AG10803 (cell line): ENCODE results near the gene RASGRP4.
"Not testable (repeated sequence)": the region's sequence is repeated elsewhere in the genome, so short reads cannot be mapped to it uniquely, and the experiment has no call there.

Source experiments
- DNase-seq: peaks from one replicate; pipeline ENCODE4 v3.0.0; 2010; ENCODE audit warnings: low read depth
- H3K4me3 ChIP-seq: 2 replicates; pipeline ENCODE4 v1.5.1; 2011; ENCODE audit warnings: mild to moderate bottlenecking, low read length, control low read depth
- CTCF ChIP-seq: conservative IDR thresholded peaks from 2 replicates; pipeline ENCODE4 v1.5.1; 2011; ENCODE audit warnings: mild to moderate bottlenecking, low read length, control low read depth, inconsistent platforms

Gene RASGRP4

GRCh38 chr19:38425810-38426466 is at the start of gene RASGRP4:
RASGRP4 (minus strand) TSS chr19:38426219; CDS start chr19:38426091, 128 bp downstream.
- TF ChIP-seq CTCF: no peak
- no peak for DNase-seq
- no peak within 1 kb of the TSS for H3K4me3 ChIP-seq

- H3K4me3 ChIP-seq: no peak overlapping the region
- no peak for TF ChIP-seq CTCF
- DNase-seq: no peak
These were observed 49.2 kb upstream of the RASGRP4 start for GRCh38 chr19:38475176-38475575.

GRCh38 chr19:38473201-38473600 is 47.2 kb upstream of the RASGRP4 start:
- H3K4me3 ChIP-seq: no peak overlapping the region
- no peak for TF ChIP-seq CTCF
- no peak for DNase-seq

- H3K4me3 ChIP-seq, DNase-seq: not testable (repeated sequence)
These were observed 46.7 kb upstream of the RASGRP4 start for GRCh38 chr19:38472725-38473124.

GRCh38 chr19:38470788-38471480 is 44.9 kb upstream of the RASGRP4 start:
- TF ChIP-seq CTCF: no peak
- DNase-seq: no peak

GRCh38 chr19:38469151-38469550 is 43.1 kb upstream of the RASGRP4 start:
- DNase-seq: no peak
- no peak overlapping the region for H3K4me3 ChIP-seq
- no peak for TF ChIP-seq CTCF

More at GRCh38 chr19:38470788-38471480, 44.9 kb upstream of the RASGRP4 start:
- H3K4me3 ChIP-seq: no peak overlapping the region

GRCh38 chr19:38467541-38468525 is 41.8 kb upstream of the RASGRP4 start:
- no peak overlapping the region for H3K4me3 ChIP-seq
- no peak for DNase-seq
- TF ChIP-seq CTCF: no peak
